Measurements from ENCODE around the gene KCNA5.

- TF ChIP-seq CTCF (IDR thresholded peaks at IDR 0.05) (no peak), POLR2A (IDR thresholded peaks at IDR 0.05) (no peak)
These were observed 13.6 kb upstream of the KCNA5 start for GRCh38 chr12:5030066-5030465.

Measured in uterus (tissue), 2 donors.